Colonic mucosa (tissue), 4 donors: ENCODE data around the gene STK40. TPM values are rescaled to one million over a fixed set of nuclear protein-coding genes. Genes with fewer than 3 reads are reported as not detected.

ENCODE experiments used
- DNase-seq: peaks from one replicate; pipeline ENCODE4 v3.0.0-alpha.2; 2020
- H3K27ac ChIP-seq: fragments of 200-600 bp; one replicate; pipeline ENCODE4 v1.8.0; 2021
- H3K27me3 ChIP-seq: fragments of 200-600 bp; one replicate; pipeline ENCODE4 v1.8.0; 2021
- H3K36me3 ChIP-seq: fragments of 200-600 bp; one replicate; pipeline ENCODE4 v1.8.0; 2021
- H3K4me1 ChIP-seq: fragments of 200-600 bp; one replicate; pipeline ENCODE4 v1.8.0; 2021; ENCODE audit warnings: mild to moderate bottlenecking
- H3K4me3 ChIP-seq: fragments of 200-600 bp; one replicate; pipeline ENCODE4 v1.8.0; 2021
- H3K9ac ChIP-seq, 2 donors: one replicate each; pipeline ENCODE4 v1.7.0; 2013; ENCODE audit warnings: control low read depth in 2 of 2, low read depth in 2 of 2, low read length in 2 of 2
- H3K9me3 ChIP-seq: fragments of 200-600 bp; one replicate; pipeline ENCODE4 v1.8.0; 2021
- CTCF ChIP-seq: fragments of 200-600 bp; IDR thresholded peaks from one replicate; pipeline ENCODE4 v1.8.0; 2022; ENCODE audit warnings: antibody characterized with exemption, mild to moderate bottlenecking
- intact Hi-C: fragments of 100-400 bp; cut with DNase I; formaldehyde crosslinking; loops from one replicate; pipeline ENCODE4 v1.14.1; 2022
- total RNA-seq, 2 donors: library from RNA; stranded (reverse); fragmentation: NEBNext Ultra II Directional in 1 of 2; extraction: Animal tissue kit (Norgen Biotek cat#: 25700) in 1 of 2; gene quantifications; one replicate each; pipeline ENCODE4 v1.2.1, GENCODE V29; 2021
- donor health status: healthy.
- donor health status: DM: no; HTN: no; CAD: no.
- donor health status: DM: no; HTN: no; CAD: no.

Gene STK40
- total RNA-seq, 2 donors from 2014 or later = 56.6 to 69.7 TPM

GRCh38 chr1:36359911-36360550 is 25.7 kb downstream of the STK40 start:
- intact Hi-C loops = no loop called here
- Histone ChIP-seq H3K27me3 (no peaks in the 10 kb centered on the region), H3K4me1 (no peaks in the 10 kb centered on the region), H3K9ac (no peak overlapping the region), H3K4me3 (no peak overlapping the region), H3K36me3 (peaks cover 3% of the 10 kb centered on the region), H3K27ac (no peak overlapping the region), H3K9me3 (no peaks in the 10 kb centered on the region)
- DNase-seq = no peak
- TF ChIP-seq CTCF = no peak

- Histone ChIP-seq H3K36me3 (peaks cover 7% of the 10 kb centered on the region), H3K27ac (no peak overlapping the region), H3K27me3 (no peaks in the 10 kb centered on the region), H3K4me3 (no peak overlapping the region), H3K9me3 (no peaks in the 10 kb centered on the region), H3K4me1 (no peaks in the 10 kb centered on the region), H3K9ac (no peak overlapping the region)
- no peak for DNase-seq
- intact Hi-C loops = no loop called here
- TF ChIP-seq CTCF = no peak
These were observed 26.3 kb downstream of the STK40 start for GRCh38 chr1:36359383-36359782.

DNA sequence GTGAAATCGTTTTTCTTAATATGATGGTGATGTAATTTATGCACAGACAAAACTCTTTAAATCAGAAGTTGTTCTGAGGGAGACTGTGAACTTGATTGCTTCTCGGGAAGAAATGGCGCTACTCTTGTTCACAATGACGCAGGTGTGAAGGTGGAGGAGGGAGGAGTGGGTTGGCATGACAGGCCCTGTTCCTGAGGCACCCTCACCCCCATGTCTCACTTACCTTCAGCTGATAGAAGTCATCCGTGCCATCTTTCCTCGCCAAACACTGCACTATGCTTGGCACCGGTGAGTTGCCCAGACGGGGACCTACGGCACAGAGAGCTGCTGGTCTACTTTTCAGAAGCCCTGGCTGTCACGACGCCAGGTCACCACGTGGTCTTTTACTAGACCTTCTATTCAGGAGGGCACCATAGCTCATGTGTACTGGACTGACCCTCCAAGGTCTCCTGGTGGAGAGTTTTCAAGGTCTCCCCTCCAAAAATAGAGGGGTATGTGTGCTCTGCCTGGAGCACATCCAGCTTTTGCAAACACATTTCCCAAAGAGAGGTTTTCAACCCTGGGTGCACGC is 27.1 kb downstream of the STK40 start:
- Histone ChIP-seq H3K4me1 (no peaks in the 10 kb centered on the region), H3K36me3 (peaks cover 7% of the 10 kb centered on the region), H3K27me3 (no peaks in the 10 kb centered on the region), H3K9me3 (no peaks in the 10 kb centered on the region), H3K27ac (no peak overlapping the region), H3K9ac (no peak overlapping the region), H3K4me3 (no peak overlapping the region)
- TF ChIP-seq CTCF = no peak
- no peak for DNase-seq
- intact Hi-C loops = no loop called here

- no peak for TF ChIP-seq CTCF
- no peak overlapping the region for H3K4me3 ChIP-seq
- no peak for DNase-seq
- peaks cover 7% of the 10 kb centered on the region for H3K36me3 ChIP-seq
- H3K9me3 ChIP-seq = no peaks in the 10 kb centered on the region
- no peak overlapping the region for H3K9ac ChIP-seq
- no peak overlapping the region for H3K27ac ChIP-seq
- intact Hi-C loops = no loop called here
- H3K4me1 ChIP-seq = no peaks in the 10 kb centered on the region
- no peaks in the 10 kb centered on the region for H3K27me3 ChIP-seq
These were observed 29.9 kb downstream of the STK40 start for GRCh38 chr1:36355811-36356210.

- Histone ChIP-seq H3K9ac (no peak overlapping the region), H3K4me1 (peaks cover 8% of the 10 kb centered on the region), H3K27ac (no peak overlapping the region), H3K27me3 (no peaks in the 10 kb centered on the region), H3K4me3 (no peak overlapping the region), H3K36me3 (peaks cover 7% of the 10 kb centered on the region), H3K9me3 (no peaks in the 10 kb centered on the region)
- DNase-seq = no peak
- no peak for TF ChIP-seq CTCF
- intact Hi-C loops = no loop called here
These were observed 31.2 kb downstream of the STK40 start for GRCh38 chr1:36354486-36354885.
